Panc1 (cell line): ENCODE measurements around the gene SLC34A1. TPM values are rescaled to one million over a fixed set of nuclear protein-coding genes. Genes with fewer than 3 reads are reported as not detected.
"Not testable (repeated sequence)": the region's sequence is repeated elsewhere in the genome, so short reads cannot be mapped to it uniquely, and the experiment has no call there.

Experiments
- ATAC-seq: fragments of 200-7000 bp; cut with Tn5 transposase; 2 replicates; pipeline ENCODE4 v1.9.1; 2020; ENCODE audit warnings: mild to moderate bottlenecking, moderate library complexity
- BruUV-seq: library from RNA; stranded (reverse); fragments of 400-500 nt; replicated peaks from 2 replicates; lab custom pipeline; 2021; lab: Mats Ljungman, UMichigan
- CTCF ChIA-PET: fragments of 300-600 bp; sonication (Branson Sonifier 250); formaldehyde crosslinking; loops from one replicate; lab custom pipeline; 2022; ENCODE audit warnings: antibody characterized with exemption; lab: Charles Lee
- POLR2A ChIA-PET: fragments of 300-600 bp; sonication (Branson Sonifier 250); formaldehyde crosslinking; loops from one replicate; lab custom pipeline; 2022; ENCODE audit warnings: antibody characterized with exemption; lab: Charles Lee
- DNase-seq: peaks from one replicate; pipeline ENCODE4 v3.0.0-alpha.2; 2010; ENCODE audit warnings: low read depth, low spot score
- H3K27ac ChIP-seq: 2 replicates; pipeline ENCODE4 v1.5.1; 2011; ENCODE audit warnings: mild to moderate bottlenecking, low read length, inconsistent platforms
- H3K27me3 ChIP-seq: fragments of 200-500 bp; sonication (Bioruptor generic); 2 replicates; pipeline ENCODE4 v1.6.0; 2014; ENCODE audit warnings: low read length, inconsistent platforms; ENCODE audit not compliant: control insufficient read depth, insufficient read depth
- H3K36me3 ChIP-seq: fragments of 200-500 bp; sonication (Bioruptor generic); 2 replicates; pipeline ENCODE4 v1.5.1; 2014; ENCODE audit warnings: inconsistent platforms, mild to moderate bottlenecking, low read length, moderate library complexity; ENCODE audit not compliant: control insufficient read depth, insufficient read depth
- H3K4me1 ChIP-seq: 2 replicates; pipeline ENCODE4 v1.5.1; 2011; ENCODE audit warnings: inconsistent platforms, mild to moderate bottlenecking, low read length, moderate library complexity; ENCODE audit not compliant: control insufficient read depth, insufficient read depth
- H3K4me3 ChIP-seq, 2 experiments: 2 replicates each; pipeline ENCODE4 v1.5.1; 2011 to 2012; ENCODE audit warnings: low read depth in 2 of 2, low read length in 2 of 2, mild to moderate bottlenecking in 2 of 2, inconsistent platforms in 1 of 2, moderate library complexity in 1 of 2
- H3K9me3 ChIP-seq: fragments of 200-500 bp; sonication (Bioruptor generic); 2 replicates; pipeline ENCODE4 v1.5.1; 2014; ENCODE audit warnings: low read depth, mild to moderate bottlenecking, inconsistent platforms, low read length, moderate library complexity; ENCODE audit not compliant: control insufficient read depth, insufficient read depth
- POLR2AphosphoS5 ChIP-seq: IDR thresholded peaks from 2 replicates; pipeline ENCODE4 v1.6.1; 2012; ENCODE audit warnings: mild to moderate bottlenecking, low read depth, low read length, moderate library complexity
- SIN3A ChIP-seq: IDR thresholded peaks from 2 replicates; pipeline ENCODE4 v1.6.1; 2012; ENCODE audit warnings: low read depth, mild to moderate bottlenecking, low read length, moderate library complexity, borderline replicate concordance; ENCODE audit not compliant: insufficient read depth
- TCF7L2 ChIP-seq: IDR thresholded peaks from 2 replicates; pipeline ENCODE4 v1.6.1; 2011; ENCODE audit warnings: mild to moderate bottlenecking, low read depth, low read length, inconsistent platforms
- in situ Hi-C: cut with HindIII; loops from 2 replicates; pipeline ENCODE4 v1.10.0; 2016; ENCODE audit warnings: low sequenced_read_pairs, low pct_unique_long_range_greater_than_20kb
- intact Hi-C: fragments of 100-400 bp; cut with micrococcal nuclease; formaldehyde crosslinking; loops from one replicate; pipeline ENCODE4 v1.10.0; 2022; ENCODE audit not compliant: unreplicated experiment
- total RNA-seq: library from RNA; stranded (reverse); gene quantifications from one replicate; pipeline ENCODE4 v1.2.1, GENCODE V29; 2021; ENCODE audit not compliant: unreplicated experiment
- TF ChIP-seq, protein P1 (sequence below), 2 experiments: IDR thresholded peaks; 2 replicates each; pipeline ENCODE4 v1.6.1; 2011 to 2012; ENCODE audit warnings: low read depth in 2 of 2, control low read depth in 1 of 2, low read length in 1 of 2, mild to moderate bottlenecking in 1 of 2, moderate library complexity in 1 of 2; ENCODE audit not compliant: insufficient read depth in 1 of 2
- TF ChIP-seq, protein P2 (sequence below): fragments of 450-650 bp; IDR thresholded peaks from 2 replicates; pipeline ENCODE4 v1.5.1; 2017; ENCODE audit warnings: mild to moderate bottlenecking

The SLC34A1 gene
- total RNA-seq, 1 experiment from 2014 or later, result not detected

DNA sequence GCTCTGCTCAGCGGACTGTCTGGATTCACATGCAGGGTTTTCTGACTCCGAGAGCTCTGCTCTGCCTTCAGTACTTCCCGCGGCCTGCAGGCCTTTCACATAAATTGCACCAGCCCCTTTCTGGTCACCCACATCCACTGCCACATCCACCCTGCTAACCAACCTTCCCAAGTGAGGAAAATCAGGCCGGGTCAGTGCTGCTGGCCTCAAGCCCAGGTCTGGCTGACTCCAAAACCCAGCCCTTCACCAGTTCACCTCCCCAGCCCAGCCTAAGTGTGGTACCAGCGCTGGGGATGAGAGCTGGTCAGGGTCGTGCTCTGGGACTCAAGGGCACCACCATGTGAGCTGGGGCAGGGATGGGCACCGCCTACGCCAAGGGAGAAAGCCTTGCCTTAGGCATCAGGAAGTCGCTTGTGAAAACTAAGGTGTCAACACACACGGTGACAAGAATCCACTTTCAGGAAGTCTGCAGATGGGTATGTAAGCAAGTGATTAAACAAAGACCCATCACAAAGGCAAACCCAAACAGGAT, 45.1 kb upstream of the SLC34A1 start:
- no peaks in the 10 kb centered on the region for H3K9me3 ChIP-seq
- no peaks in the 10 kb centered on the region for H3K4me1 ChIP-seq
- H3K27ac ChIP-seq, result no peak overlapping the region
- POLR2A ChIA-PET, result no interaction called here
- ATAC-seq (no peak), DNase-seq (no peak)
- no TSS peak for BruUV-seq
- in situ Hi-C loops, result no loop called here
- CTCF ChIA-PET, result no interaction called here
- no peaks in the 10 kb centered on the region for H3K27me3 ChIP-seq
- TF ChIP-seq SIN3A, result no peak
- intact Hi-C loops, result no loop called here
- H3K4me3 ChIP-seq, result no peak overlapping the region
- peaks cover 14% of the 10 kb centered on the region for H3K36me3 ChIP-seq

DNA sequence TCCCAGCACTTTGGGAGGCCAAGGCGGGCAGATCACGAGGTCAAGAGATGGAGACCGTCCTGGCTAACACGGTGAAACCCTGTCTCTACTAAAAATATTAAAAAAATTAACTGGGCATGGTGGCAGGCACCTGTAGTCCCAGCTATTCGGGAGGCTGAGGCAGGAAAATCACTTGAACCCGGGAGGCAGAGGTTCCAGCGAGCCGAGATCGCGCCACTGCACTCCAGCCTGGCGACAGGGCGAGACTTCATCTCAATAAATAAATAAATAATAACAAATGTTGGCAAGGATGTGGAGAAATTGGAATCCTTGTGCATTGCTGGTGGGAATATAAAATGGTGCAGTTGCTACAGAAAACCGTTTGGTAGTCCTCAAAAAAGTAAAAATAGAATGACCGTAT, 41.2 kb upstream of the SLC34A1 start:
- intact Hi-C loops, in situ Hi-C loops, H3K4me3 ChIP-seq, BruUV-seq, CTCF ChIA-PET, H3K36me3 ChIP-seq, ATAC-seq, H3K9me3 ChIP-seq, POLR2A ChIA-PET, H3K27me3 ChIP-seq, H3K27ac ChIP-seq, DNase-seq, H3K4me1 ChIP-seq: not testable (repeated sequence)

DNA sequence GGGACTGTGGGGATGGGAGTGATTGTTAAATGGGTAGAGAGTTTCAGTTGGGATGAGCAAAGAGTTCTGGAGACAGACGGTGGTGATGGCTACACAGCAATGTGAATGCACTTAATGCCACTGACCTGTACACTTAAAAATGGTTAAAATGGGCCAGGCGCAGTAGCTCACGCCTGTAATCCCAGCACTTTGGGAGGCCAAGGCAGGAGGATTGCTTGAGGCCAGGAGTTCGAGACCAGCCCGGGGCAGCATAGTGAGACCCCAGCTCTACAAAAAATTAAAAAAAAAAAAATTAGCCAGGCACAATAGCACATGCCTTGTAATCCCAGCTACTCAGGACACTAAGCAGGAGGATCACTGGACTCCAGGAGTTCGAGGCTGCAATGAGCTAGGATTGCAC, 40.5 kb upstream of the SLC34A1 start:
- CTCF ChIA-PET, result no interaction called here

More for the DNA sequence above, 40.5 kb upstream of the SLC34A1 start:
- intact Hi-C loops (no loop called here), in situ Hi-C loops (no loop called here)
- DNase-seq, result no peak
- POLR2A ChIA-PET, result no interaction called here
- H3K9me3 ChIP-seq, result no peaks in the 10 kb centered on the region
- TF ChIP-seq SIN3A (no peak), TCF7L2 (no peak), POLR2AphosphoS5 (no peak)
- TF ChIP-seq, protein P1, sequence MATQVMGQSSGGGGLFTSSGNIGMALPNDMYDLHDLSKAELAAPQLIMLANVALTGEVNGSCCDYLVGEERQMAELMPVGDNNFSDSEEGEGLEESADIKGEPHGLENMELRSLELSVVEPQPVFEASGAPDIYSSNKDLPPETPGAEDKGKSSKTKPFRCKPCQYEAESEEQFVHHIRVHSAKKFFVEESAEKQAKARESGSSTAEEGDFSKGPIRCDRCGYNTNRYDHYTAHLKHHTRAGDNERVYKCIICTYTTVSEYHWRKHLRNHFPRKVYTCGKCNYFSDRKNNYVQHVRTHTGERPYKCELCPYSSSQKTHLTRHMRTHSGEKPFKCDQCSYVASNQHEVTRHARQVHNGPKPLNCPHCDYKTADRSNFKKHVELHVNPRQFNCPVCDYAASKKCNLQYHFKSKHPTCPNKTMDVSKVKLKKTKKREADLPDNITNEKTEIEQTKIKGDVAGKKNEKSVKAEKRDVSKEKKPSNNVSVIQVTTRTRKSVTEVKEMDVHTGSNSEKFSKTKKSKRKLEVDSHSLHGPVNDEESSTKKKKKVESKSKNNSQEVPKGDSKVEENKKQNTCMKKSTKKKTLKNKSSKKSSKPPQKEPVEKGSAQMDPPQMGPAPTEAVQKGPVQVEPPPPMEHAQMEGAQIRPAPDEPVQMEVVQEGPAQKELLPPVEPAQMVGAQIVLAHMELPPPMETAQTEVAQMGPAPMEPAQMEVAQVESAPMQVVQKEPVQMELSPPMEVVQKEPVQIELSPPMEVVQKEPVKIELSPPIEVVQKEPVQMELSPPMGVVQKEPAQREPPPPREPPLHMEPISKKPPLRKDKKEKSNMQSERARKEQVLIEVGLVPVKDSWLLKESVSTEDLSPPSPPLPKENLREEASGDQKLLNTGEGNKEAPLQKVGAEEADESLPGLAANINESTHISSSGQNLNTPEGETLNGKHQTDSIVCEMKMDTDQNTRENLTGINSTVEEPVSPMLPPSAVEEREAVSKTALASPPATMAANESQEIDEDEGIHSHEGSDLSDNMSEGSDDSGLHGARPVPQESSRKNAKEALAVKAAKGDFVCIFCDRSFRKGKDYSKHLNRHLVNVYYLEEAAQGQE (IDR thresholded peaks at IDR 0.05; ENCODE audit: insufficient read depth in 1 of 2, low read depth in 2 of 2, low read length in 1 of 2), result no peak
- TF ChIP-seq, protein P2, sequence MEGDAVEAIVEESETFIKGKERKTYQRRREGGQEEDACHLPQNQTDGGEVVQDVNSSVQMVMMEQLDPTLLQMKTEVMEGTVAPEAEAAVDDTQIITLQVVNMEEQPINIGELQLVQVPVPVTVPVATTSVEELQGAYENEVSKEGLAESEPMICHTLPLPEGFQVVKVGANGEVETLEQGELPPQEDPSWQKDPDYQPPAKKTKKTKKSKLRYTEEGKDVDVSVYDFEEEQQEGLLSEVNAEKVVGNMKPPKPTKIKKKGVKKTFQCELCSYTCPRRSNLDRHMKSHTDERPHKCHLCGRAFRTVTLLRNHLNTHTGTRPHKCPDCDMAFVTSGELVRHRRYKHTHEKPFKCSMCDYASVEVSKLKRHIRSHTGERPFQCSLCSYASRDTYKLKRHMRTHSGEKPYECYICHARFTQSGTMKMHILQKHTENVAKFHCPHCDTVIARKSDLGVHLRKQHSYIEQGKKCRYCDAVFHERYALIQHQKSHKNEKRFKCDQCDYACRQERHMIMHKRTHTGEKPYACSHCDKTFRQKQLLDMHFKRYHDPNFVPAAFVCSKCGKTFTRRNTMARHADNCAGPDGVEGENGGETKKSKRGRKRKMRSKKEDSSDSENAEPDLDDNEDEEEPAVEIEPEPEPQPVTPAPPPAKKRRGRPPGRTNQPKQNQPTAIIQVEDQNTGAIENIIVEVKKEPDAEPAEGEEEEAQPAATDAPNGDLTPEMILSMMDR, result no peak
- H3K36me3 ChIP-seq, result peaks cover 9% of the 10 kb centered on the region
- no peak for ATAC-seq
- H3K27ac ChIP-seq, result no peak overlapping the region
- no peak overlapping the region for H3K4me3 ChIP-seq
- BruUV-seq, result no TSS peak
- H3K4me1 ChIP-seq, result peaks cover 5% of the 10 kb centered on the region; the same call in 1 of the 2 replicates
- H3K27me3 ChIP-seq, result no peaks in the 10 kb centered on the region
